ENCODE data around the gene VIPR2.

The VIPR2 gene

DNA sequence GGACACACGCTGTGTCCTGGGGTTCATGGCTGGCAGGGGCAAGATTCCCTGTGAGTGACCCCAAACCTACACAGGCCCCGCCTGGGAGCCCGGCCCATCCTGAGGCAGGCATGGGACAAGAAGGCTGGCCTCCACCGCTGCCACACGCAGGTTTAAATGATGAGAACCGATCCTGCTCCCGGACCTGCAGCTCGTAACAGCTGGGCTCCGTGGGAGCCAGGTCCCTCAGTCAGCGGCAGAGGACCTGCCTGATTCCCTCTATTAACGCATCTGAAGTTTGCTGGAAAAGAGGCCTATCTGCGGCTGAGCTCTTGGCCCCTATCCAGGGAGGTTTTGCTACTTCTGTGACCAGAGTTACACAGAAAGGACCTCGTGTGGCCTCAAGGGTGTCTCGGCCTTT is 112.3 kb downstream of the VIPR2 start:
- Histone ChIP-seq H3K9me3 (ENCODE audit: insufficient read depth, low read length, severe bottlenecking) (no peaks in the 10 kb centered on the region), H3K9ac (ENCODE audit: low read depth, low read length) (no peak overlapping the region), H3K4me3 (ENCODE audit: low read depth in 1 of 2, low read length in 2 of 2) (no peak overlapping the region), H3K27me3 (ENCODE audit: insufficient read depth, low read length, poor library complexity) (no peaks in the 10 kb centered on the region), H3K27ac (ENCODE audit: low read length) (peak overlapping the region; percentile 54; the same call in 1 of the 2 replicates), H3K36me3 (ENCODE audit: insufficient read depth, low read length) (peaks cover 84% of the 10 kb centered on the region), H3K79me2 (ENCODE audit: insufficient read depth, low read length) (no peaks in the 10 kb centered on the region), H2AFZ (ENCODE audit: low read depth, low read length) (no peak overlapping the region), H3K4me2 (ENCODE audit: insufficient read depth, low read length) (no peak overlapping the region), H3K4me1 (ENCODE audit: insufficient read depth, low read length) (peaks cover 10% of the 10 kb centered on the region), H4K20me1 (ENCODE audit: insufficient read depth, low read length) (no peaks in the 10 kb centered on the region)
- DNase-seq (no peak), ATAC-seq (ENCODE audit: insufficient read depth, low read depth) (no peak)
- TF ChIP-seq CTCF (IDR thresholded peaks at IDR 0.05; ENCODE audit: borderline replicate concordance, extremely low read depth, low read length, poor library complexity, severe bottlenecking) (no peak), EZH2 (IDR thresholded peaks at IDR 0.05; ENCODE audit: borderline replicate concordance, low read depth, low read length, severe bottlenecking) (no peak)

GRCh38 chr7:159031750-159032149 is 112.9 kb downstream of the VIPR2 start:
- Histone ChIP-seq H3K4me3 (ENCODE audit: low read depth in 1 of 2, low read length in 2 of 2) (no peak overlapping the region), H3K9me3 (ENCODE audit: insufficient read depth, low read length, severe bottlenecking) (no peaks in the 10 kb centered on the region), H3K4me2 (ENCODE audit: insufficient read depth, low read length) (no peak overlapping the region), H3K36me3 (ENCODE audit: insufficient read depth, low read length) (peaks cover 79% of the 10 kb centered on the region), H3K79me2 (ENCODE audit: insufficient read depth, low read length) (no peaks in the 10 kb centered on the region), H3K4me1 (ENCODE audit: insufficient read depth, low read length) (peaks cover 15% of the 10 kb centered on the region), H3K9ac (ENCODE audit: low read depth, low read length) (no peak overlapping the region), H3K27ac (ENCODE audit: low read length) (peak overlapping the region; percentile 54; the same call in 1 of the 2 replicates), H4K20me1 (ENCODE audit: insufficient read depth, low read length) (no peaks in the 10 kb centered on the region), H3K27me3 (ENCODE audit: insufficient read depth, low read length, poor library complexity) (no peaks in the 10 kb centered on the region), H2AFZ (ENCODE audit: low read depth, low read length) (no peak overlapping the region)
- ATAC-seq (ENCODE audit: insufficient read depth, low read depth) (no peak), DNase-seq (no peak)
- no peak for TF ChIP-seq CTCF (IDR thresholded peaks at IDR 0.05; ENCODE audit: borderline replicate concordance, extremely low read depth, low read length, poor library complexity, severe bottlenecking)
- no peak for TF ChIP-seq EZH2 (IDR thresholded peaks at IDR 0.05; ENCODE audit: borderline replicate concordance, low read depth, low read length, severe bottlenecking)

DNA sequence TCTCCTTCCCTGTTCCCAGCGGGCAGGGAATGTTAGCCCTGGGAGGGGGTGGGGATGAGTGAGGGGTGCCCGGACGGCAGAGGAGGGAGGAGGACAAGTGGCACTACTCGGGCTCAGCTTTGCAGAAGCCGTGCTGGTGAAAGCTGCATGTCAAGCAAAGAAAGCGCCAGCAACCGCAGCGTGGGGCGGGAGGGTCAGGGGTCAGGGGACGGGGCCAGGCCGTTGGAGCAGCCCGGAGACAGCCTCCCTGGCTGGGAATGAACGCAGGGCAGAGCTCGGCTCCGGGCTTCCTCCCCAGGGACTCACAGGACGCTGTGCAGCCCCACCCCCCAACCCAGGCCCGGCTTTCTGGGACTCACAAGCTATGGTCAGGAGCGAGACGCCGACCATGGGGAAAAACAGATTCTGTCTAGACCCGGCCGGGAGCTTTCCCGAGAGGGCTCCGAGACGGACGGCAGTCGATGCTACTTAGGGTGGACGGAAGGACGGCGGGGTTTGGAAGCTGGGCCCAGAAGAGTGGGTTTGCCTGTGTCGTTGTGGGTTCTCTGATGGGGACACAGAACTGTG is 113.4 kb downstream of the VIPR2 start:
- TF ChIP-seq CTCF (IDR thresholded peaks at IDR 0.05; ENCODE audit: borderline replicate concordance, extremely low read depth, low read length, poor library complexity, severe bottlenecking), result no peak
- no peak for TF ChIP-seq EZH2 (IDR thresholded peaks at IDR 0.05; ENCODE audit: borderline replicate concordance, low read depth, low read length, severe bottlenecking)
- DNase-seq (no peak), ATAC-seq (ENCODE audit: insufficient read depth, low read depth) (no peak)
- Histone ChIP-seq H3K27me3 (ENCODE audit: insufficient read depth, low read length, poor library complexity) (no peaks in the 10 kb centered on the region), H3K36me3 (ENCODE audit: insufficient read depth, low read length) (peaks cover 74% of the 10 kb centered on the region), H3K9me3 (ENCODE audit: insufficient read depth, low read length, severe bottlenecking) (no peaks in the 10 kb centered on the region), H3K79me2 (ENCODE audit: insufficient read depth, low read length) (no peaks in the 10 kb centered on the region), H2AFZ (ENCODE audit: low read depth, low read length) (no peak overlapping the region), H3K4me3 (ENCODE audit: low read depth in 1 of 2, low read length in 2 of 2) (no peak overlapping the region), H3K27ac (ENCODE audit: low read length) (no peak overlapping the region), H3K9ac (ENCODE audit: low read depth, low read length) (no peak overlapping the region), H4K20me1 (ENCODE audit: insufficient read depth, low read length) (no peaks in the 10 kb centered on the region), H3K4me1 (ENCODE audit: insufficient read depth, low read length) (peaks cover 20% of the 10 kb centered on the region), H3K4me2 (ENCODE audit: insufficient read depth, low read length) (no peak overlapping the region)
